Panc1 (cell line): ENCODE measurements around the gene TICAM2.

Source experiments
- CTCF ChIP-seq: fragments of 450-650 bp; IDR thresholded peaks from 2 replicates; pipeline ENCODE4 v1.5.1; 2017; ENCODE audit warnings: mild to moderate bottlenecking
- POLR2AphosphoS5 ChIP-seq: IDR thresholded peaks from 2 replicates; pipeline ENCODE4 v1.6.1; 2012; ENCODE audit warnings: mild to moderate bottlenecking, low read depth, low read length, moderate library complexity
- TCF7L2 ChIP-seq: IDR thresholded peaks from 2 replicates; pipeline ENCODE4 v1.6.1; 2011; ENCODE audit warnings: mild to moderate bottlenecking, low read depth, low read length, inconsistent platforms

- TF ChIP-seq CTCF (peak; percentile 49), POLR2AphosphoS5 (no peak), TCF7L2 (0 out of 2 replicates have a peak, but pooled peaks have one; percentile 18)
Measured at GRCh38 chr5:115601701-115602590, at the start of gene TICAM2.
